Suppressor macrophage treated with lipopolysaccharide for 1 hour (primary cell): ENCODE measurements around the gene NHLH1.

Experiments used
- DNase-seq, 3 donors: peaks; one replicate each; pipeline ENCODE4 v3.0.0-alpha.2; 2020 to 2022

Gene NHLH1

GRCh38 chr1:160366731-160367515 lies at the start of gene NHLH1:
TSS of gene NHLH1 (plus strand) at chr1:160367071. CDS start at chr1:160370732, 3,661 bp downstream.
- no peak for DNase-seq

- DNase-seq: no peak
Observed at GRCh38 chr1:160322831-160323230, 44.0 kb upstream of the NHLH1 start.

- DNase-seq: no peak
Observed at GRCh38 chr1:160325252-160325651, 41.6 kb upstream of the NHLH1 start.

- DNase-seq: no peak
Observed at GRCh38 chr1:160326418-160326817, 40.5 kb upstream of the NHLH1 start.

- DNase-seq: no peak
Observed at GRCh38 chr1:160328184-160328583, 38.7 kb upstream of the NHLH1 start.

- no peak for DNase-seq
Observed at GRCh38 chr1:160330119-160330518, 36.8 kb upstream of the NHLH1 start.

GRCh38 chr1:160332516-160332915 lies 34.4 kb upstream of the NHLH1 start:
- no peak for DNase-seq

- peak; percentile 51 to 75 (median 73) for DNase-seq
Observed at GRCh38 chr1:160338580-160338979, 28.3 kb upstream of the NHLH1 start.

- peak in 1 of 3 donors; percentile 27 for DNase-seq
Observed at GRCh38 chr1:160340146-160340545, 26.7 kb upstream of the NHLH1 start.

- no peak for DNase-seq
Observed at GRCh38 chr1:160340866-160341265, 26.0 kb upstream of the NHLH1 start.

GRCh38 chr1:160342526-160342925 lies 24.3 kb upstream of the NHLH1 start:
- no peak for DNase-seq

- DNase-seq: peak; percentile 96 to 98 (median 97)
Observed at GRCh38 chr1:160342953-160343869, 23.7 kb upstream of the NHLH1 start, which contains the start of the genes COPA and NCSTN. TSS of gene COPA (minus strand) at chr1:160343250. CDS start at chr1:160343170, 80 bp downstream. TSS of gene NCSTN (plus strand) at chr1:160343383. CDS start at chr1:160343397, 14 bp downstream.

- DNase-seq: no peak
Observed at GRCh38 chr1:160344241-160344640, 22.6 kb upstream of the NHLH1 start.

- no peak for DNase-seq
Observed at GRCh38 chr1:160344936-160345335, 21.9 kb upstream of the NHLH1 start.

GRCh38 chr1:160346463-160346862 lies 20.4 kb upstream of the NHLH1 start:
- DNase-seq: peak; percentile 35 to 57 (median 55)

- peak; percentile 72 to 85 (median 84) for DNase-seq
Observed at GRCh38 chr1:160346958-160347357, 19.9 kb upstream of the NHLH1 start.

- DNase-seq: no peak
Observed at GRCh38 chr1:160351629-160352028, 15.2 kb upstream of the NHLH1 start.

- no peak for DNase-seq
Observed at GRCh38 chr1:160352555-160352954, 14.3 kb upstream of the NHLH1 start.

GRCh38 chr1:160353223-160353622 lies 13.6 kb upstream of the NHLH1 start:
- no peak for DNase-seq

- peak; percentile 57 to 69 (median 59) for DNase-seq
Observed at GRCh38 chr1:160354388-160354985, 12.4 kb upstream of the NHLH1 start.

- DNase-seq: peak in 1 of 3 donors; percentile 18
Observed at GRCh38 chr1:160357286-160358002, 9.4 kb upstream of the NHLH1 start.

GRCh38 chr1:160358073-160358472 lies 8.8 kb upstream of the NHLH1 start:
- no peak for DNase-seq
